Trophoblast cell (in vitro differentiated cells and primary cell): ENCODE data around the gene MRPS9.

Source experiments
- DNase-seq, 2 donors: peaks; one replicate each; pipeline ENCODE4 v3.0.0-alpha.2; 2016
- H2AFZ ChIP-seq: 2 replicates; pipeline ENCODE4 v1.6.1; 2013; ENCODE audit warnings: low read length, moderate library complexity, mild to moderate bottlenecking; ENCODE audit not compliant: insufficient read depth, poor library complexity
- H2AK5ac ChIP-seq: 2 replicates; pipeline ENCODE4 v1.6.1; 2013; ENCODE audit warnings: mild to moderate bottlenecking, low read length
- H2BK120ac ChIP-seq: 2 replicates; pipeline ENCODE4 v1.6.1; 2013; ENCODE audit warnings: low read length, mild to moderate bottlenecking, moderate library complexity; ENCODE audit not compliant: insufficient read depth, poor library complexity
- H2BK12ac ChIP-seq: 2 replicates; pipeline ENCODE4 v1.6.1; 2013; ENCODE audit warnings: mild to moderate bottlenecking, low read length, moderate library complexity
- H2BK5ac ChIP-seq: 2 replicates; pipeline ENCODE4 v1.6.1; 2013; ENCODE audit warnings: low read length, low read depth, moderate library complexity, mild to moderate bottlenecking; ENCODE audit not compliant: poor library complexity
- H3K14ac ChIP-seq: 2 replicates; pipeline ENCODE4 v1.6.1; 2013; ENCODE audit warnings: mild to moderate bottlenecking, low read length
- H3K18ac ChIP-seq: 2 replicates; pipeline ENCODE4 v1.6.1; 2013; ENCODE audit warnings: mild to moderate bottlenecking, low read length
- H3K23ac ChIP-seq: 2 replicates; pipeline ENCODE4 v1.6.1; 2013; ENCODE audit warnings: low read length
- H3K27ac ChIP-seq: 2 replicates; pipeline ENCODE4 v1.5.1; 2013; ENCODE audit warnings: low read depth, mild to moderate bottlenecking, inconsistent platforms, low read length, moderate library complexity
- H3K27me3 ChIP-seq: 2 replicates; pipeline ENCODE4 v1.6.1; 2013; ENCODE audit warnings: inconsistent platforms, mild to moderate bottlenecking, low read length, moderate library complexity; ENCODE audit not compliant: insufficient read depth
- H3K36me3 ChIP-seq, 2 experiments: 1 replicate in 1 of 2; 2 replicates in 1 of 2; pipeline ENCODE4 v1.6.1; 2013; ENCODE audit warnings: low read length in 2 of 2, mild to moderate bottlenecking in 2 of 2, moderate library complexity in 1 of 2; ENCODE audit not compliant: insufficient read depth in 2 of 2, control insufficient read depth in 1 of 2
- H3K4ac ChIP-seq: 2 replicates; pipeline ENCODE4 v1.6.1; 2013; ENCODE audit warnings: low read depth, mild to moderate bottlenecking, low read length, moderate library complexity
- H3K4me1 ChIP-seq, 2 experiments: 1 replicate in 1 of 2; 2 replicates in 1 of 2; pipeline ENCODE4 v1.6.1; 2013; ENCODE audit warnings: low read length in 2 of 2, mild to moderate bottlenecking in 2 of 2, moderate library complexity in 1 of 2; ENCODE audit not compliant: insufficient read depth in 2 of 2, control insufficient read depth in 1 of 2
- H3K4me2 ChIP-seq: 2 replicates; pipeline ENCODE4 v1.6.1; 2013; ENCODE audit warnings: inconsistent platforms, mild to moderate bottlenecking, low read length, moderate library complexity
- H3K4me3 ChIP-seq: 2 replicates; pipeline ENCODE4 v1.5.1; 2013; ENCODE audit warnings: mild to moderate bottlenecking, low read depth, low read length, inconsistent platforms
- H3K79me1 ChIP-seq: one replicate; pipeline ENCODE4 v1.6.1; 2013; ENCODE audit warnings: low read length
- H3K79me2 ChIP-seq: 2 replicates; pipeline ENCODE4 v1.6.1; 2013; ENCODE audit warnings: low read length, mild to moderate bottlenecking; ENCODE audit not compliant: control insufficient read depth, insufficient read depth, poor library complexity
- H3K9ac ChIP-seq: 2 replicates; pipeline ENCODE4 v1.6.1; 2013; ENCODE audit warnings: mild to moderate bottlenecking, low read length
- H3K9me3 ChIP-seq: 2 replicates; pipeline ENCODE4 v1.6.1; 2013; ENCODE audit warnings: low read depth, mild to moderate bottlenecking, control low read depth, inconsistent platforms, low read length; ENCODE audit not compliant: insufficient read depth
- H4K12ac ChIP-seq: 2 replicates; pipeline ENCODE4 v1.6.1; 2013; ENCODE audit warnings: low read depth, mild to moderate bottlenecking, low read length, moderate library complexity
- H4K8ac ChIP-seq: 2 replicates; pipeline ENCODE4 v1.6.1; 2013; ENCODE audit warnings: low read depth, mild to moderate bottlenecking, low read length, moderate library complexity
- H4K91ac ChIP-seq: one replicate; pipeline ENCODE4 v1.6.1; 2013; ENCODE audit warnings: low read depth, mild to moderate bottlenecking, low read length, moderate library complexity
- WGBS: extraction: QIAGEN DNeasy Blood & Tissue Kit; methylation state at CpG from one replicate; pipeline ENCODE4 v1.1.7; 2013; ENCODE audit warnings: missing lambda C conversion rate; ENCODE audit not compliant: insufficient read length, insufficient coverage; ENCODE audit errors: extremely low coverage; 5-methylcytosine and 5-hydroxymethylcytosine counted together

MRPS9 gene

DNA sequence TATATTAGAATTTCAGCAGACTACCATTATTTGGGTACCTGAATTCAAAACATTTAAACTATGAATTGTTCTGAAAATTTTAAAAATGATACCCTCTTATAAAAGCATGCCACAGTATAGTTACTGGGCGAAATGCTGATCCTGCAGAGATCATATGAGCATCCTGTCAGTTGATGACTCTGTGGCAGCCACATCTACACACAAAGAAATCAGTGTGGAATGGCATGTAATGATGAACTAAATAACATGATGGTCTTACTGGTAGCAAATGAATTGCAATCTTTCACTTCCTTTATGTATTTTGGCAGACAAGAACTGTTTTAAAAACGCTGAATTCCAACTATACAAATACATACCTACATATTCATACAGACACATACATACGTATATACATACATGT is 38.3 kb downstream of the MRPS9 start:
- no peak overlapping the region for H3K27ac ChIP-seq
- no peak overlapping the region for H3K18ac ChIP-seq
- WGBS = no CpG with 5 or more reads among the region's 3 CpGs
- H3K36me3 ChIP-seq = no peaks in the 10 kb centered on the region
- H3K4me1 ChIP-seq = peaks cover 0 to 5% of the 10 kb centered on the region in 2 experiments
- DNase-seq = no peak
- H3K14ac ChIP-seq = no peak overlapping the region
- H2AK5ac ChIP-seq = no peak overlapping the region
- no peaks in the 10 kb centered on the region for H3K79me2 ChIP-seq
- no peak overlapping the region for H2BK5ac ChIP-seq
- no peaks in the 10 kb centered on the region for H3K9me3 ChIP-seq
- no peak overlapping the region for H3K4ac ChIP-seq
- no peak overlapping the region for H2BK120ac ChIP-seq
- no peak overlapping the region for H3K4me3 ChIP-seq
- H3K23ac ChIP-seq = no peak overlapping the region
- H3K79me1 ChIP-seq = no peaks in the 10 kb centered on the region
- H2BK12ac ChIP-seq = no peak overlapping the region
- H3K27me3 ChIP-seq = no peaks in the 10 kb centered on the region
- H3K9ac ChIP-seq = no peak overlapping the region
- H4K8ac ChIP-seq = no peak overlapping the region
- H4K12ac ChIP-seq = no peak overlapping the region
- no peak overlapping the region for H3K4me2 ChIP-seq
- no peak overlapping the region for H2AFZ ChIP-seq
- no peak overlapping the region for H4K91ac ChIP-seq

- WGBS = no CpG with 5 or more reads among the region's 10 CpGs
These were observed 41.1 kb downstream of the MRPS9 start for GRCh38 chr2:105078906-105079495.

GRCh38 chr2:105080461-105080860 is 42.6 kb downstream of the MRPS9 start:
- no peak overlapping the region for H2AK5ac ChIP-seq
- no peak overlapping the region for H3K23ac ChIP-seq
- H3K4ac ChIP-seq = no peak overlapping the region
- H3K4me2 ChIP-seq = no peak overlapping the region
- H3K9me3 ChIP-seq = no peaks in the 10 kb centered on the region
- peaks cover 0 to 2% of the 10 kb centered on the region in 2 experiments for H3K36me3 ChIP-seq
- no peak overlapping the region for H3K14ac ChIP-seq
- no peak overlapping the region for H3K27ac ChIP-seq
- H3K79me1 ChIP-seq = no peaks in the 10 kb centered on the region
- H3K27me3 ChIP-seq = no peaks in the 10 kb centered on the region
- no peak for DNase-seq
- H3K4me3 ChIP-seq = no peak overlapping the region
- peaks cover 2% of the 10 kb centered on the region for H3K79me2 ChIP-seq
- no peak overlapping the region for H2BK12ac ChIP-seq
- H4K91ac ChIP-seq = no peak overlapping the region
- H2BK5ac ChIP-seq = no peak overlapping the region
- H3K9ac ChIP-seq = no peak overlapping the region
- no peak overlapping the region for H4K8ac ChIP-seq
- no peak overlapping the region for H2BK120ac ChIP-seq
- no peak overlapping the region for H3K18ac ChIP-seq
- no peak overlapping the region for H4K12ac ChIP-seq
- peaks cover 0 to 6% of the 10 kb centered on the region in 2 experiments for H3K4me1 ChIP-seq
- no peak overlapping the region for H2AFZ ChIP-seq

More at GRCh38 chr2:105078906-105079495, 41.1 kb downstream of the MRPS9 start:
- Histone ChIP-seq H3K18ac (no peak overlapping the region), H3K4me1 (peaks cover 0 to 6% of the 10 kb centered on the region in 2 experiments), H3K4me2 (no peak overlapping the region), H3K27ac (no peak overlapping the region), H2AK5ac (no peak overlapping the region), H2BK120ac (no peak overlapping the region), H3K23ac (no peak overlapping the region), H3K14ac (no peak overlapping the region), H3K4me3 (no peak overlapping the region), H3K9ac (no peak overlapping the region), H2BK5ac (no peak overlapping the region), H4K91ac (no peak overlapping the region), H3K27me3 (no peaks in the 10 kb centered on the region), H3K4ac (no peak overlapping the region), H4K12ac (no peak overlapping the region), H3K9me3 (no peaks in the 10 kb centered on the region), H4K8ac (no peak overlapping the region), H3K79me1 (no peaks in the 10 kb centered on the region), H2AFZ (no peak overlapping the region), H2BK12ac (no peak overlapping the region), H3K36me3 (peaks cover 0 to 2% of the 10 kb centered on the region in 2 experiments), H3K79me2 (peaks cover 2% of the 10 kb centered on the region)
- peak; percentile 79 to 98 for DNase-seq

DNA sequence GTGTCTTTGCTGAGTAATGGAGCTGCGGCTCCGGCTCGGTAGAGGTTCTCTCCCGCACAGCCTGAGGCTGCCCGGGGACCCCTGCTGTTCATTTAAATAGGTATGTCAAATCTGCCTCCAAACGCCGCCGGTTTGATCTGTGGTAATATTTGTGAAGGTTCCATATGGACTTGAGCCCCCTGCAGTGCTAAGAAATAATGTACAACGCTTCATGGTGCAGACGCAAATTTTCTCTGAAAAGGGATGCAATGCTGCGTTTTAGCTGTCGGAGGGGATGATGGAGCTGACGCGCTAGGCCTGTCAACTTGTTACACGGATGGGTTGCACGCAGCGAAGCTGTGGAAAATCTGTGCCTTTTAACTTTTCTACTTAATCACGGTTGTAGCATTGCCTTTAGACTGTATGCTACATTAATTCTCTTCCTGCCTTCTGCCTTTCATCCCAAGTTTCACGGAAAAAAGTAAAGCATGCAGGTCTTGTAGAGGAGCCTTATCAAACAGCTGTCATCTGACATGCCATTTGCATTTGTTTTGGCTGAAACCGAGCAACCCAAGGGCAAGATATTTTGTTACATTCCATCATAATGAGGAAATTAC is 43.2 kb downstream of the MRPS9 start:
- Histone ChIP-seq H3K4me1 (peaks cover 0 to 6% of the 10 kb centered on the region in 2 experiments), H3K79me2 (peaks cover 2% of the 10 kb centered on the region), H3K36me3 (peaks cover 0 to 2% of the 10 kb centered on the region in 2 experiments), H3K14ac (no peak overlapping the region), H2BK120ac (no peak overlapping the region), H3K9ac (no peak overlapping the region), H3K23ac (no peak overlapping the region), H2AK5ac (no peak overlapping the region), H3K27ac (no peak overlapping the region), H3K4me2 (no peak overlapping the region), H2BK12ac (no peak overlapping the region), H3K27me3 (no peaks in the 10 kb centered on the region), H3K79me1 (no peaks in the 10 kb centered on the region), H4K12ac (no peak overlapping the region), H2AFZ (no peak overlapping the region), H3K4ac (no peak overlapping the region), H2BK5ac (no peak overlapping the region), H3K4me3 (no peak overlapping the region), H4K8ac (no peak overlapping the region), H3K9me3 (no peaks in the 10 kb centered on the region), H3K18ac (no peak overlapping the region), H4K91ac (no peak overlapping the region)
- peak; percentile 42 to 81 for DNase-seq
- no CpG with 5 or more reads among the region's 20 CpGs for WGBS
